Spleen (tissue), 7 donors: ENCODE measurements around the gene HPSE2.

Source experiments
- CTCF ChIP-seq, 11 experiments: fragments of 200-600 bp in 7 of 11; fragments of 450-650 bp in 4 of 11; sonication (generic) in 4 of 11; IDR thresholded peaks in 8 of 11; conservative IDR thresholded peaks in 3 of 11; 1 replicate in 7 of 11; 2 replicates in 4 of 11; pipeline versions ENCODE4 v1.4.0 to v1.8.0; 2016 to 2021; ENCODE audit warnings: antibody characterized with exemption in 11 of 11, inconsistent platforms in 4 of 11, mild to moderate bottlenecking in 1 of 11
- POLR2AphosphoS5 ChIP-seq, 3 donors: sonication (generic); formaldehyde crosslinking; IDR thresholded peaks; one replicate each; pipeline ENCODE4 v1.5.1; 2017; ENCODE audit warnings: antibody characterized with exemption in 3 of 3
- donor health status: DM: no; HTN: no; CAD: no; lungs with moderate emphysema.
- donor health status: DM: no; HTN: no; CAD: no.
- donor health status: DM: no; HTN: no; CAD: no.

- TF ChIP-seq CTCF (IDR thresholded peaks at IDR 0.05 in 8 of 11, conservative IDR thresholded peaks at IDR 0.05 in 3 of 11) (no peak), POLR2AphosphoS5 (IDR thresholded peaks at IDR 0.05) (no peak)
Observed at GRCh38 chr10:98411166-98411565, 824.5 kb downstream of the HPSE2 start.
